Type B pancreatic cell (in vitro differentiated cells): ENCODE results near the gene STUM. TPM values are rescaled to one million over a fixed set of nuclear protein-coding genes. Genes with fewer than 3 reads are reported as not detected.

Experiments
- DNase-seq: peaks from one replicate; pipeline ENCODE4 v3.0.0; 2021; ENCODE audit warnings: mixed read lengths; ENCODE audit not compliant: unreplicated experiment; ENCODE audit errors: extremely low spot score
- H3K27ac Mint-ChIP-seq: 2 replicates; pipeline ENCODE4 v1.8.0; 2021; ENCODE audit warnings: mild to moderate bottlenecking, mixed read lengths
- H3K27me3 Mint-ChIP-seq: 2 replicates; pipeline ENCODE4 v1.8.0; 2021; ENCODE audit warnings: mixed read lengths
- H3K36me3 Mint-ChIP-seq: 2 replicates; pipeline ENCODE4 v1.8.0; 2021; ENCODE audit warnings: mixed read lengths
- H3K4me1 Mint-ChIP-seq: one replicate; pipeline ENCODE4 v1.8.0; 2021; ENCODE audit warnings: mixed read lengths; ENCODE audit not compliant: unreplicated experiment
- H3K4me3 Mint-ChIP-seq: 2 replicates; pipeline ENCODE4 v1.8.0; 2021; ENCODE audit warnings: mild to moderate bottlenecking, mixed read lengths
- H3K9me3 Mint-ChIP-seq: 2 replicates; pipeline ENCODE4 v1.8.0; 2021; ENCODE audit warnings: mixed read lengths
- total RNA-seq: library from RNA; stranded (reverse); gene quantifications from 2 replicates; pipeline ENCODE4 v1.2.1, GENCODE V29; 2021; ENCODE audit warnings: low replicate concordance
- TF ChIP-seq, protein P1 (sequence below): fragments of 200-600 bp; sonication (generic); conservative IDR thresholded peaks from 2 replicates; pipeline ENCODE4 v1.5.0; 2021; ENCODE audit warnings: antibody characterized with exemption, mild to moderate bottlenecking

STUM gene
- total RNA-seq, 1 donor from 2014 or later: 2.8 TPM

DNA sequence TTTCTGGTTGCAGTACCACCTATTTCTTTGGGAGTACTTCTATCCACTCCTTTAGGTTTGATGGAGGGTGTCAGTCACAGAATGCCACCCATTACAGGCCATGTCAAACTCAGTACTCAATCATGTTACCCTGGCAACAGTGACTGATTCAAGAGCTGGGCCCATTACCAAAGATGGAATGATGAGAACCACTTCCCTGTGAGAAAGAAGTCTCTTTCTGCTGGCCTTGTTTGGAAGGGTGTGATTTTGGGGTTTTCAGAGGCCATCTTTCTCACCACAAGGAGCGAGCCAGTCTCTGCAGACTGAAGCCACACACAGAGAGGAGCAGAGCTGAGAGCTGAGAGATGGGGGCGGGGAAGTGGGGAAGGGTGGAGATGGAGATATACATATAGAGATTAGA lies 13.9 kb upstream of the STUM start:
- peaks cover 13% of the 10 kb centered on the region for H3K4me1 Mint-ChIP-seq
- TF ChIP-seq, protein P1, sequence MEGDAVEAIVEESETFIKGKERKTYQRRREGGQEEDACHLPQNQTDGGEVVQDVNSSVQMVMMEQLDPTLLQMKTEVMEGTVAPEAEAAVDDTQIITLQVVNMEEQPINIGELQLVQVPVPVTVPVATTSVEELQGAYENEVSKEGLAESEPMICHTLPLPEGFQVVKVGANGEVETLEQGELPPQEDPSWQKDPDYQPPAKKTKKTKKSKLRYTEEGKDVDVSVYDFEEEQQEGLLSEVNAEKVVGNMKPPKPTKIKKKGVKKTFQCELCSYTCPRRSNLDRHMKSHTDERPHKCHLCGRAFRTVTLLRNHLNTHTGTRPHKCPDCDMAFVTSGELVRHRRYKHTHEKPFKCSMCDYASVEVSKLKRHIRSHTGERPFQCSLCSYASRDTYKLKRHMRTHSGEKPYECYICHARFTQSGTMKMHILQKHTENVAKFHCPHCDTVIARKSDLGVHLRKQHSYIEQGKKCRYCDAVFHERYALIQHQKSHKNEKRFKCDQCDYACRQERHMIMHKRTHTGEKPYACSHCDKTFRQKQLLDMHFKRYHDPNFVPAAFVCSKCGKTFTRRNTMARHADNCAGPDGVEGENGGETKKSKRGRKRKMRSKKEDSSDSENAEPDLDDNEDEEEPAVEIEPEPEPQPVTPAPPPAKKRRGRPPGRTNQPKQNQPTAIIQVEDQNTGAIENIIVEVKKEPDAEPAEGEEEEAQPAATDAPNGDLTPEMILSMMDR: no peak
- no peaks in the 10 kb centered on the region for H3K36me3 Mint-ChIP-seq
- H3K4me3 Mint-ChIP-seq: no peak overlapping the region
- no peak overlapping the region for H3K27ac Mint-ChIP-seq
- H3K9me3 Mint-ChIP-seq: no peaks in the 10 kb centered on the region
- H3K27me3 Mint-ChIP-seq: peaks cover 10% of the 10 kb centered on the region
- no peak for DNase-seq

DNA sequence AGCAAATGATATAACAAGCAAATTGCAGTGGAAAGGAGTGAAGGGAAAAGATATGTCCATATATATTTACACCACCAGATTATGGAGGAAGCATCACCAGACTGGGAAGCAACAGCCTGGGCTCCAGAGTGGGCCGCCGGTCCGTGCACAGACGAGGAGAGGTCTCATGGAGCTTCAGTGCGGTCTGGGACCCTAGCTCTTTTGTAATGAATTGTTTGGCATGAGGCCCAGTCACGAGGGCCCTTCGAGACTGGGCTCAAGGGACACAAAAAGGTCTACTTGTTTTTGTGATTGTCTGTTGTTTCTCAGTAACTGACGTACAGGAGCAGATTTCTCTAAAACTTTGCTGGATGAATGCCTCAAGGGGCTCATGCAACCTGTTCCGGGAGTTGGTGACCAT lies 12.9 kb upstream of the STUM start:
- no peak for DNase-seq
- H3K4me3 Mint-ChIP-seq: no peak overlapping the region
- no peaks in the 10 kb centered on the region for H3K36me3 Mint-ChIP-seq
- no peak overlapping the region for H3K27ac Mint-ChIP-seq
- H3K4me1 Mint-ChIP-seq: peaks cover 10% of the 10 kb centered on the region
- TF ChIP-seq, protein P1: no peak
- H3K27me3 Mint-ChIP-seq: peaks cover 7% of the 10 kb centered on the region
- H3K9me3 Mint-ChIP-seq: no peaks in the 10 kb centered on the region

DNA sequence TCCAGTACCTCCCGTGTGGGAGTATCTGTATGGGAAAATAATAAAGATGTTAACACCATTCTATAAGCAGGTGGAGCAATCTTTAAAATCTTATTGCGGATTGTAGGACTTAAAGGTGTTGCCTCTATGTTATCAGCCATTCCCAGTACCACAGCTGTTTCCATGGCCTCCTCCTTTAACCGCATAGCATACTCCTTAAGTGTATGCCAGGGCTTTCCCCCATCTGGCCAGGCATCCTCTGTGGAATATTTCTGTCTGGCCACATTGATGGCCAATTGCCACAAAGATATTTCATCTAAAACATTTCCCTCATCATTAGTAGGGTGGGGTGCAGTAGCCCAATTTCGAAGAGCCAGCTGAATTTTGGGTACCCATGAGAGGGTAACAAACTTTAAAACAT lies 7.3 kb upstream of the STUM start:
- Mint-ChIP-seq H3K27me3 (peaks cover 12% of the 10 kb centered on the region), H3K36me3 (no peaks in the 10 kb centered on the region), H3K27ac (no peak overlapping the region), H3K9me3 (no peaks in the 10 kb centered on the region), H3K4me1 (peaks cover 6% of the 10 kb centered on the region), H3K4me3 (no peak overlapping the region)
- DNase-seq: no peak
- TF ChIP-seq, protein P1: no peak

- Mint-ChIP-seq H3K4me1 (peaks cover 6% of the 10 kb centered on the region), H3K27ac (no peak overlapping the region), H3K4me3 (no peak overlapping the region), H3K27me3 (peaks cover 17% of the 10 kb centered on the region), H3K9me3 (no peaks in the 10 kb centered on the region), H3K36me3 (no peaks in the 10 kb centered on the region)
- TF ChIP-seq, protein P1: no peak
- DNase-seq: no peak
Measured at GRCh38 chr1:226541631-226542622, 6.6 kb upstream of the STUM start.

- no peak for DNase-seq
- Mint-ChIP-seq H3K9me3 (no peaks in the 10 kb centered on the region), H3K4me1 (peaks cover 6% of the 10 kb centered on the region), H3K4me3 (no peak overlapping the region), H3K27ac (no peak overlapping the region), H3K36me3 (no peaks in the 10 kb centered on the region), H3K27me3 (peaks cover 22% of the 10 kb centered on the region)
- TF ChIP-seq, protein P1: no peak
Measured at GRCh38 chr1:226542623-226543103, 5.9 kb upstream of the STUM start.
